Nephron progenitor cell (in vitro differentiated cells): ENCODE measurements around the gene DISP3.

Source experiments
- DNase-seq: peaks from one replicate; pipeline ENCODE4 v3.0.0; 2021
- H3K27ac Mint-ChIP-seq: 2 replicates; pipeline ENCODE4 v1.8.0; 2021; ENCODE audit warnings: mild to moderate bottlenecking, moderate library complexity, mixed read lengths
- H3K27me3 Mint-ChIP-seq: 2 replicates; pipeline ENCODE4 v1.8.0; 2021; ENCODE audit warnings: mild to moderate bottlenecking, low read depth, mixed read lengths; ENCODE audit not compliant: poor library complexity
- H3K36me3 Mint-ChIP-seq: 2 replicates; pipeline ENCODE4 v1.8.0; 2021; ENCODE audit warnings: low read depth, mixed read lengths
- H3K4me1 Mint-ChIP-seq: 2 replicates; pipeline ENCODE4 v1.8.0; 2021; ENCODE audit warnings: mixed read lengths
- H3K4me3 Mint-ChIP-seq: 2 replicates; pipeline ENCODE4 v1.8.0; 2021; ENCODE audit warnings: mild to moderate bottlenecking, moderate library complexity, mixed read lengths
- H3K9me3 Mint-ChIP-seq: 2 replicates; pipeline ENCODE4 v1.8.0; 2021; ENCODE audit warnings: mild to moderate bottlenecking, moderate library complexity, mixed read lengths
- CTCF ChIP-seq: fragments of 200-600 bp; sonication (generic); IDR thresholded peaks from 2 replicates; pipeline ENCODE4 v1.5.0; 2021; ENCODE audit warnings: antibody characterized with exemption

The DISP3 gene

GRCh38 chr1:11518791-11519628 is 40.1 kb downstream of the DISP3 start:
- Mint-ChIP-seq H3K4me3 (no peak overlapping the region), H3K4me1 (peaks cover 4% of the 10 kb centered on the region), H3K27me3 (peaks cover 4% of the 10 kb centered on the region), H3K36me3 (no peaks in the 10 kb centered on the region), H3K27ac (no peak overlapping the region), H3K9me3 (no peaks in the 10 kb centered on the region)
- TF ChIP-seq CTCF = no peak
- DNase-seq = no peak

GRCh38 chr1:11519629-11520031 is 40.7 kb downstream of the DISP3 start:
- Mint-ChIP-seq H3K27me3 (no peaks in the 10 kb centered on the region), H3K9me3 (no peaks in the 10 kb centered on the region), H3K4me1 (peaks cover 4% of the 10 kb centered on the region), H3K36me3 (no peaks in the 10 kb centered on the region), H3K4me3 (no peak overlapping the region), H3K27ac (no peak overlapping the region)
- TF ChIP-seq CTCF = no peak
- DNase-seq = no peak

- H3K4me3 Mint-ChIP-seq = no peak overlapping the region
- no peaks in the 10 kb centered on the region for H3K9me3 Mint-ChIP-seq
- H3K4me1 Mint-ChIP-seq = peaks cover 4% of the 10 kb centered on the region
- DNase-seq = no peak
- TF ChIP-seq CTCF = no peak
- no peaks in the 10 kb centered on the region for H3K36me3 Mint-ChIP-seq
- no peaks in the 10 kb centered on the region for H3K27me3 Mint-ChIP-seq
- H3K27ac Mint-ChIP-seq = no peak overlapping the region
Observed at GRCh38 chr1:11520531-11521233, 41.7 kb downstream of the DISP3 start.

GRCh38 chr1:11521582-11522399 is 42.8 kb downstream of the DISP3 start:
- peaks cover 4% of the 10 kb centered on the region for H3K4me1 Mint-ChIP-seq
- peak overlapping the region; percentile 77 for H3K27ac Mint-ChIP-seq
- no peak for TF ChIP-seq CTCF
- no peaks in the 10 kb centered on the region for H3K36me3 Mint-ChIP-seq
- H3K27me3 Mint-ChIP-seq = peaks cover 2% of the 10 kb centered on the region
- no peak for DNase-seq
- H3K4me3 Mint-ChIP-seq = no peak overlapping the region
- no peaks in the 10 kb centered on the region for H3K9me3 Mint-ChIP-seq

GRCh38 chr1:11522400-11523235 is 43.7 kb downstream of the DISP3 start:
- peaks cover 4% of the 10 kb centered on the region for H3K4me1 Mint-ChIP-seq

More at GRCh38 chr1:11522400-11523235, 43.7 kb downstream of the DISP3 start:
- TF ChIP-seq CTCF = no peak
- H3K4me3 Mint-ChIP-seq = no peak overlapping the region
- H3K27me3 Mint-ChIP-seq = peaks cover 4% of the 10 kb centered on the region
- H3K9me3 Mint-ChIP-seq = no peaks in the 10 kb centered on the region
- no peak for DNase-seq
- no peak overlapping the region for H3K27ac Mint-ChIP-seq
- H3K36me3 Mint-ChIP-seq = no peaks in the 10 kb centered on the region
